Mesendoderm (in vitro differentiated cells): ENCODE measurements around the gene LMF1.

Experiments used
- DNase-seq: peaks from one replicate; pipeline ENCODE4 v3.0.0; 2013
- H2AK5ac ChIP-seq: 2 replicates; pipeline ENCODE4 v1.6.1; 2013; ENCODE audit warnings: low read length, inconsistent platforms
- H2BK120ac ChIP-seq: 2 replicates; pipeline ENCODE4 v1.6.1; 2013; ENCODE audit warnings: low read depth, mild to moderate bottlenecking, low read length, moderate library complexity, mixed read lengths
- H2BK15ac ChIP-seq: replicated peaks from 2 replicates; pipeline ENCODE4 v1.6.1; 2013; ENCODE audit warnings: low read depth, mild to moderate bottlenecking, moderate library complexity
- H2BK5ac ChIP-seq: 2 replicates; pipeline ENCODE4 v1.6.1; 2013; ENCODE audit warnings: low read length, inconsistent platforms
- H3K18ac ChIP-seq: 2 replicates; pipeline ENCODE4 v1.6.1; 2013; ENCODE audit warnings: mild to moderate bottlenecking, low read length, mixed read lengths
- H3K23ac ChIP-seq: one replicate; pipeline ENCODE4 v1.6.1; 2013; ENCODE audit warnings: low read length
- H3K27ac ChIP-seq: 2 replicates; pipeline ENCODE4 v1.5.1; 2013; ENCODE audit warnings: low read depth, mild to moderate bottlenecking, inconsistent platforms, low read length, moderate library complexity
- H3K27me3 ChIP-seq: 2 replicates; pipeline ENCODE4 v1.6.1; 2013; ENCODE audit warnings: low read length, control low read depth, mild to moderate bottlenecking, inconsistent platforms; ENCODE audit not compliant: insufficient read depth, poor library complexity
- H3K36me3 ChIP-seq: 2 replicates; pipeline ENCODE4 v1.6.1; 2013; ENCODE audit warnings: low read length, inconsistent platforms; ENCODE audit not compliant: control insufficient read depth, insufficient read depth
- H3K4ac ChIP-seq: one replicate; pipeline ENCODE4 v1.6.1; 2013; ENCODE audit warnings: low read depth, mild to moderate bottlenecking, low read length, moderate library complexity
- H3K4me1 ChIP-seq: 2 replicates; pipeline ENCODE4 v1.6.1; 2013; ENCODE audit warnings: low read depth, low read length, inconsistent platforms; ENCODE audit not compliant: control insufficient read depth
- H3K4me2 ChIP-seq: 2 replicates; pipeline ENCODE4 v1.6.1; 2013; ENCODE audit warnings: low read length
- H3K4me3 ChIP-seq: 2 replicates; pipeline ENCODE4 v1.5.1; 2013; ENCODE audit warnings: mild to moderate bottlenecking, low read length
- H3K56ac ChIP-seq: one replicate; pipeline ENCODE4 v1.6.1; 2013; ENCODE audit warnings: low read length
- H3K79me1 ChIP-seq: 2 replicates; pipeline ENCODE4 v1.6.1; 2013; ENCODE audit warnings: low read length, inconsistent platforms
- H3K79me2 ChIP-seq: 2 replicates; pipeline ENCODE4 v1.6.1; 2013; ENCODE audit warnings: mild to moderate bottlenecking, low read length; ENCODE audit not compliant: control insufficient read depth, insufficient read depth
- H3K9ac ChIP-seq: 2 replicates; pipeline ENCODE4 v1.6.1; 2013; ENCODE audit warnings: low read length, inconsistent platforms
- H4K5ac ChIP-seq: one replicate; pipeline ENCODE4 v1.6.1; 2013; ENCODE audit warnings: low read length
- H4K8ac ChIP-seq: one replicate; pipeline ENCODE4 v1.6.1; 2013; ENCODE audit warnings: low read depth, mild to moderate bottlenecking, control low read depth, low read length, moderate library complexity
- WGBS: extraction: QIAGEN DNeasy Blood & Tissue Kit; methylation state at CpG from one replicate; pipeline ENCODE4 v1.1.7; 2013; ENCODE audit warnings: low lambda C conversion rate, missing lambda C conversion rate; ENCODE audit not compliant: insufficient coverage; ENCODE audit errors: extremely low coverage; 5-methylcytosine and 5-hydroxymethylcytosine counted together

The LMF1 gene

DNA sequence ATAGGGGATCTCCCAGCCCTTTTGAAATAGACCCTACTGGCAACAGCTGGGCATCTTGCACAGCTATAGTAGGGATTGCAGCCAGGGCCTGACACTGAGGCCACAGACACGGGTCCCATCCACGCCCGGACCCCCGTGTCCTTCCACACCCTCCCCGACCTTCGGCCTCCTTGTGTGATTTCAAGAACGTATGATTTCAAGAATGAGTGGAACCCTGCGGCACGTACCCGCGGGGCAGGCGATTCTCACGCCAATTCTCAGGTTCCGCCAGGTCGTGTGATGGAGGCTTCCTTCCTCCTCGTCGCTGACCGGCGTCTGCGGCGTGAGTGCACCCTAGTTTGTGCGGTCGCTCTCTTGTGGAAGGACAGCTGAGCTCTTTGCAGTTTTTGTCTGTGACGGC, 114.0 kb downstream of the LMF1 start:
- Histone ChIP-seq H3K27ac (no peak overlapping the region), H3K36me3 (no peaks in the 10 kb centered on the region), H2BK15ac (no peak overlapping the region), H3K18ac (no peak overlapping the region), H3K79me1 (no peaks in the 10 kb centered on the region), H3K9ac (no peak overlapping the region), H3K27me3 (no peaks in the 10 kb centered on the region), H3K79me2 (no peaks in the 10 kb centered on the region), H3K4ac (no peak overlapping the region), H4K5ac (no peak overlapping the region), H2BK120ac (no peak overlapping the region), H3K56ac (no peak overlapping the region), H3K4me3 (no peak overlapping the region), H2AK5ac (no peak overlapping the region), H3K4me1 (no peaks in the 10 kb centered on the region), H3K4me2 (no peak overlapping the region), H2BK5ac (no peak overlapping the region), H3K23ac (no peak overlapping the region), H4K8ac (no peak overlapping the region)
- WGBS: no CpG with 5 or more reads among the region's 24 CpGs
- DNase-seq: no peak

- Histone ChIP-seq H3K4me3 (no peak overlapping the region), H3K79me2 (no peaks in the 10 kb centered on the region), H4K5ac (no peak overlapping the region), H3K36me3 (no peaks in the 10 kb centered on the region), H3K27ac (no peak overlapping the region), H3K23ac (no peak overlapping the region), H2BK15ac (no peak overlapping the region), H3K4ac (no peak overlapping the region), H3K4me1 (no peaks in the 10 kb centered on the region), H3K4me2 (no peak overlapping the region), H2BK120ac (no peak overlapping the region), H2BK5ac (no peak overlapping the region), H3K27me3 (no peaks in the 10 kb centered on the region), H3K56ac (no peak overlapping the region), H4K8ac (no peak overlapping the region), H2AK5ac (no peak overlapping the region), H3K79me1 (no peaks in the 10 kb centered on the region), H3K18ac (no peak overlapping the region), H3K9ac (no peak overlapping the region)
- DNase-seq: no peak
- no CpG with 5 or more reads among the region's 12 CpGs for WGBS
These were observed 114.7 kb downstream of the LMF1 start for GRCh38 chr16:856101-856500.

- Histone ChIP-seq H3K4me2 (no peak overlapping the region), H3K27me3 (no peaks in the 10 kb centered on the region), H3K79me1 (no peaks in the 10 kb centered on the region), H3K4ac (no peak overlapping the region), H3K4me3 (no peak overlapping the region), H2BK15ac (no peak overlapping the region), H3K9ac (no peak overlapping the region), H4K5ac (no peak overlapping the region), H4K8ac (no peak overlapping the region), H3K4me1 (no peaks in the 10 kb centered on the region), H3K56ac (no peak overlapping the region), H3K36me3 (no peaks in the 10 kb centered on the region), H2BK120ac (no peak overlapping the region), H2AK5ac (no peak overlapping the region), H3K79me2 (no peaks in the 10 kb centered on the region), H3K18ac (no peak overlapping the region), H3K27ac (no peak overlapping the region), H2BK5ac (no peak overlapping the region), H3K23ac (no peak overlapping the region)
- no peak for DNase-seq
- no CpG with 5 or more reads among the region's 13 CpGs for WGBS
These were observed 115.3 kb downstream of the LMF1 start for GRCh38 chr16:855471-855870.

DNA sequence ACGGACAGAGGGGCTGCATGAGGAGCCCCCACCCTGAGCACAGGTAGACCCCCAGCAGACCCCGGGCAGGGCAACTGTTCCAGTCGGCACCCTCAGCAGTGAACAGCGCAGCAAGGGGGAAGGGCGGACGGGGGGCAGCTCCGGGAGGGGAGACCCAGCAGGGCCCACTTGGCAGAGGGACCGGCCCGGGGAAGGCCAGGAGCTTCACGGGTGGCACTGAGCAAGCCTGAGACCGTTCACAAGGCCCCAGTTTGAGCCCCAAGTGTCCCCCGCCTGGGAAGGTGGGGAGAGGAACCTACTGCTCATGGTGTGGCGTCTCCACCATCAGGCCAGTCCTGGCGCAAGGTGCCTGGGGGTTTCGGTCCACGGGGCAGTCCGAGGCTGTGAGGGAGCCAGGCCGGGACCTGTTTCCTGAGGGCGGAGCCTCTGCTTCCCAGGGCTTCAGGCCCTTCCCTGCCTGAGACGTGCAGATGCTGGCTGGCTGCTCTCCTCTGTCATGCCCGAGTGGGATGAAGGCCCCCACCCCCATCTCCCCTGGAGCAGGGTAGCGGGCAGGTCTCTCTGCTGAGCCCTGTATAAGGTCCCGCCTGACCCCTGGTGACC, 115.9 kb downstream of the LMF1 start:
- H3K56ac ChIP-seq: no peak overlapping the region
- no peaks in the 10 kb centered on the region for H3K79me2 ChIP-seq
- H3K79me1 ChIP-seq: no peaks in the 10 kb centered on the region
- H2BK120ac ChIP-seq: no peak overlapping the region
- H3K4me3 ChIP-seq: no peak overlapping the region
- no peak overlapping the region for H3K27ac ChIP-seq
- H2BK5ac ChIP-seq: no peak overlapping the region
- no peak overlapping the region for H3K4ac ChIP-seq
- H3K18ac ChIP-seq: no peak overlapping the region
- no peak overlapping the region for H2AK5ac ChIP-seq
- no peak overlapping the region for H3K23ac ChIP-seq
- H3K4me2 ChIP-seq: no peak overlapping the region
- no peak overlapping the region for H2BK15ac ChIP-seq
- no peak overlapping the region for H4K8ac ChIP-seq
- no peak overlapping the region for H4K5ac ChIP-seq
- H3K9ac ChIP-seq: no peak overlapping the region
- no peak for DNase-seq
- no CpG with 5 or more reads among the region's 23 CpGs for WGBS
- H3K27me3 ChIP-seq: no peaks in the 10 kb centered on the region
- no peaks in the 10 kb centered on the region for H3K4me1 ChIP-seq
- no peaks in the 10 kb centered on the region for H3K36me3 ChIP-seq

GRCh38 chr16:853981-854807, 116.6 kb downstream of the LMF1 start:
- H3K4ac ChIP-seq: no peak overlapping the region
- H4K5ac ChIP-seq: no peak overlapping the region
- H3K4me3 ChIP-seq: no peak overlapping the region
- no peaks in the 10 kb centered on the region for H3K79me1 ChIP-seq
- H3K79me2 ChIP-seq: no peaks in the 10 kb centered on the region
- H2AK5ac ChIP-seq: no peak overlapping the region
- no peaks in the 10 kb centered on the region for H3K4me1 ChIP-seq
- no peak overlapping the region for H3K23ac ChIP-seq
- no peak overlapping the region for H3K27ac ChIP-seq
- no peak overlapping the region for H3K4me2 ChIP-seq
- no peak overlapping the region for H4K8ac ChIP-seq
- no peak overlapping the region for H2BK120ac ChIP-seq
- H3K27me3 ChIP-seq: no peaks in the 10 kb centered on the region
- H3K56ac ChIP-seq: no peak overlapping the region
- no peak overlapping the region for H3K9ac ChIP-seq
- H3K36me3 ChIP-seq: no peaks in the 10 kb centered on the region
- H3K18ac ChIP-seq: no peak overlapping the region
- no peak for DNase-seq
- WGBS: no CpG with 5 or more reads among the region's 31 CpGs
- H2BK15ac ChIP-seq: no peak overlapping the region
- H2BK5ac ChIP-seq: no peak overlapping the region
